Cardiac muscle cell (in vitro differentiated cells and primary cell): ENCODE data around the gene CYBA. TPM values are rescaled to one million over a fixed set of nuclear protein-coding genes. Genes with fewer than 3 reads are reported as not detected.

Experiments
- DNase-seq, 2 donors: peaks; one replicate each; pipeline versions ENCODE4 v3.0.0 to v3.0.0-alpha.2; 2010 to 2017; ENCODE audit warnings: low read depth in 1 of 2, low spot score in 1 of 2
- H3K27ac ChIP-seq: fragments of 200-600 bp; sonication (generic); 2 replicates; pipeline ENCODE4 v1.5.1; 2016
- H3K27me3 ChIP-seq: fragments of 200-600 bp; sonication (generic); 2 replicates; pipeline ENCODE4 v1.6.0; 2016; ENCODE audit warnings: control low read depth
- H3K36me3 ChIP-seq: fragments of 200-600 bp; sonication (generic); 2 replicates; pipeline ENCODE4 v1.5.1; 2016; ENCODE audit warnings: control low read depth
- H3K4me1 ChIP-seq: fragments of 200-600 bp; sonication (generic); 2 replicates; pipeline ENCODE4 v1.8.1; 2017; ENCODE audit warnings: low read depth, mild to moderate bottlenecking, mixed run types
- H3K4me3 ChIP-seq: fragments of 200-600 bp; sonication (generic); 2 replicates; pipeline ENCODE4 v1.5.1; 2016; ENCODE audit warnings: mild to moderate bottlenecking
- H3K9me3 ChIP-seq: fragments of 200-600 bp; sonication (generic); 2 replicates; pipeline ENCODE4 v1.5.1; 2017; ENCODE audit warnings: low read depth, mild to moderate bottlenecking, control low read depth
- polyA plus RNA-seq: library from polyadenylated mRNA; unstranded; fragments of >200 nt; fragmentation: Nextera tagmentation; extraction: Ambion mirVana; gene quantifications from 2 replicates; pipeline ENCODE4 v1.2.1, GENCODE V29; 2016
- total RNA-seq: library from RNA; depleted of rRNA; stranded (reverse); fragments of >200 nt; gene quantifications from 2 replicates; pipeline ENCODE4 v1.2.3, GENCODE V29; 2016
- TF ChIP-seq, protein P1 (sequence below): IDR thresholded peaks from 2 replicates; pipeline ENCODE4 v1.5.1; 2012; ENCODE audit warnings: low read depth, mild to moderate bottlenecking, low read length

The CYBA gene
- total and polyA plus RNA-seq, 2 experiments from 2014 or later: 174 to 233 TPM

DNA sequence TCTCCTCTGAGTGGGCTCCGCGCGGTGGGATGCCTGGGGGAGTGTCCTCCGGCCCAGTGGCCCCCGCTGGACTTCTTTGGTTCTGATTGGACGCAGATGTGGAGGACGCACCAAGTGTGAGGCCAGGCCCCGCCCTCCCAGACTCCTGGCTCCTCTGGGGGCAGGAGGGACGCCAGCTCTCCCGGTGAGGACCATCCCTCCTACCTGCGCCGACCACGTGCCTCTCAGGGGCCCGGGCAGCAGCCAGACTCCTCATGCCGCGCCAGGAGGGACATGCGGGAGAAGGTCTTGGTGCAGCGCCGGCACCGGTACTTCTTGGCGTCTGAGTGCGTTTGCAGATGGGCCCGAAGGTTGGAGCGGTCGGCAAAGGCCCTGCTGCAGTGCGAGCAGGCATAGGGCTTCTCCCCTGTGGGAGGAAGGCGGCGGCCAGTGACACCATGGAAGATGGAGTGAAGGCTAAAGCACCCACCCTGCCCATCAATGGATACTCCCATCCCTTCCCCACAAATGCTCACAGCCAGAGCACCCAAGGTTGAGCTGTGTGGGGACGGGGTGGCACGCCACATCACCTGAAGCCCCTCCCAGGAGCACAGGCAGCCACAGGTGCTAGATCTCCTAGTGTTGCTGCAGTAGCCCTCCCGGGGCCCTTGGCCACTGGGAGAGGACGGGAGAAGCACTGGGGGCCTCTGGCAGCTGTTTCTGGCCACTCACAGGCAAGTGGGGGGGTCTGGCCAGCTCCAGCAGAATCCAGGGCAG, 27.5 kb upstream of the CYBA start:
- Histone ChIP-seq H3K27ac (no peak overlapping the region), H3K27me3 (no peaks in the 10 kb centered on the region), H3K36me3 (no peaks in the 10 kb centered on the region), H3K4me3 (no peak overlapping the region), H3K4me1 (peaks cover 11% of the 10 kb centered on the region), H3K9me3 (no peaks in the 10 kb centered on the region)
- no peak for DNase-seq
- TF ChIP-seq, protein P1, sequence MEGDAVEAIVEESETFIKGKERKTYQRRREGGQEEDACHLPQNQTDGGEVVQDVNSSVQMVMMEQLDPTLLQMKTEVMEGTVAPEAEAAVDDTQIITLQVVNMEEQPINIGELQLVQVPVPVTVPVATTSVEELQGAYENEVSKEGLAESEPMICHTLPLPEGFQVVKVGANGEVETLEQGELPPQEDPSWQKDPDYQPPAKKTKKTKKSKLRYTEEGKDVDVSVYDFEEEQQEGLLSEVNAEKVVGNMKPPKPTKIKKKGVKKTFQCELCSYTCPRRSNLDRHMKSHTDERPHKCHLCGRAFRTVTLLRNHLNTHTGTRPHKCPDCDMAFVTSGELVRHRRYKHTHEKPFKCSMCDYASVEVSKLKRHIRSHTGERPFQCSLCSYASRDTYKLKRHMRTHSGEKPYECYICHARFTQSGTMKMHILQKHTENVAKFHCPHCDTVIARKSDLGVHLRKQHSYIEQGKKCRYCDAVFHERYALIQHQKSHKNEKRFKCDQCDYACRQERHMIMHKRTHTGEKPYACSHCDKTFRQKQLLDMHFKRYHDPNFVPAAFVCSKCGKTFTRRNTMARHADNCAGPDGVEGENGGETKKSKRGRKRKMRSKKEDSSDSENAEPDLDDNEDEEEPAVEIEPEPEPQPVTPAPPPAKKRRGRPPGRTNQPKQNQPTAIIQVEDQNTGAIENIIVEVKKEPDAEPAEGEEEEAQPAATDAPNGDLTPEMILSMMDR: no peak

DNA sequence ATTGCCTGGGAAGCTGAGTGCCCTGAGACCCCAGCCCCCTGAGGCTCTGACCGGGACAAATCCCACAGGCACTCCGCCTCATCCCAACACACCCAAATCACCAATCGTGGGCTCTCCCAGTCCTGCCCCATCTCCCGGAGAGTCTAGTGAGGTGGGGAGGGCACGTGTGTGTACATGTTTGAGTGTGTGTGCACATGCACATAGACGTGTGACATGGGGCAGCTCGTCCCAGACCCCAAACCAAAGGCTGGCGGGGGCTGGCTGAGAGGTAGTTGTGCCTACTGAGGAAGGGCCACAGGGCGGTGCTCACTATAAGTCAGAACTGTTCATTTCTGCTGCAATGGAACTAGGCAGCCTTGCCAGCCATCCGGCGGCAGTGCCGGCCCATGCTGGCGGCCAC, 26.9 kb upstream of the CYBA start:
- no peaks in the 10 kb centered on the region for H3K36me3 ChIP-seq
- H3K27me3 ChIP-seq: no peaks in the 10 kb centered on the region
- TF ChIP-seq, protein P1: no peak
- DNase-seq: no peak
- no peaks in the 10 kb centered on the region for H3K9me3 ChIP-seq
- H3K4me3 ChIP-seq: no peak overlapping the region
- H3K27ac ChIP-seq: no peak overlapping the region
- peaks cover 14% of the 10 kb centered on the region for H3K4me1 ChIP-seq

DNA sequence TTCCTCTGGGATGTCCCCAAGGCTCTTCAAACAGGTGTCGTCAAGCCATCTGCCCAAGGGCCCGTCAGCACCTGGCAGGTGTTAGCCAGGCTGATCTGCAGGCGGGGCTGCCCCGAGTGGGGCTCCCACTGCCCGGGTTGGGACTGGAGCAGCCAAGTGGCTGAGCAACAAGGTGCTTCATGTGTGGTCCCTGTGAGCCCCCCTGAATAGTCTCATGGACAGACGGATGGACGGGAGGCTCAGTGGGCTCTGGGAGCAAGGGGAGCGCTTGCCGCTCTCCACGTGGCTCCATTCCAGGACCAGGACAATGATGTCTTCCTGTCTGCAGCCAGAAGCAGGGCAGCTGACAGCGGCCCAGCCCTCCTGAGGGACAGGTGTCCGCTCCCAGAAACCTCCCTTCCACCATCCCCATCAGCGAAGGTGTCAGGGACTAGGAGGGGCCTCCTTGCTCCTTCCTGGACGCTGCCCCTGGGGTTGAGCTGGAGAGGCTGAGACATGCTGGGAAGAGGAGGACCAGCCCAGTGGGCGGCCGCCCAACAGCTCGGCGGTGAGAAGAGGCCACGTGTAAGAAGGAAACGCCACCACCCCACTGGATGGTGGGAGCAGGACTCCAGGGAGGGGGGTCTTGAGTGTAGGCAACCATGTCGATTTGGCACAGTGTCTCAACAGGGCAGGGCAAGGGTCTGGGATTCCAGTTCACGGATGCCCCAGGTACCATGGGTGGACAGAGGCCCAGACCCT, 25.8 kb upstream of the CYBA start:
- H3K4me1 ChIP-seq: peaks cover 14% of the 10 kb centered on the region

DNA sequence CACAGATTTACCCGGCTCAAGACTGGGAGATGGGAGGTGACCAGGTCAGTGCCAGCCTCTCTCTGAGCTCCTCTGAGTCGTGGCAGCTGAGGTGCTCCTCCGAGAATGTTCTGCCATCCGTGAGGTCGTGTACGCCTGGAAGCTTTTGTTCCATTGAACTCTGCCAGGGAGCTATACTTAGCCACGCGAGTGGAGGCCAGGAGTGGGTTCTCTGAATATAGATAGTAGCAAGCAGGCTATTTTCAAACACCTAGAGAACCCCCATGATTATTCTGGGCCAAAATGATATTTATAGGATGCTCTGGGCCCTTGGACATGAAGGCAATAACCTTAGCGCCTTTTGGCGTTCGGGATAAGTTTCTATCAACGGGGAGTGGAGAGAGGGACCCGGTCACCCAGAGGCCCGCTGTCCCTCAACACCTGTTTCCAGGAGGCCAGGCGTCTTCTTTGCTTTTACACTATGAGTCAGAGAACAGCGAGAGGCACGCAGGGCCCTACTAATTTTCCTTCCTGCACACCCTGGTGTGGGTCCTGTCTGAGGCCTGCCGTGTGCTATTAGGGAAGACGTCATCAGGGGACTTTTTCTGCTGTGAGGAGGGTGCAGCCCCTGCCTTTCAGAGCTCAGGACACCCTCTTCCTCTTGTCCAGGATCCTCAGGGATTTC, 23.0 kb upstream of the CYBA start:
- Histone ChIP-seq H3K27ac (peak overlapping the region; percentile 67), H3K36me3 (no peaks in the 10 kb centered on the region), H3K9me3 (no peaks in the 10 kb centered on the region), H3K27me3 (no peaks in the 10 kb centered on the region), H3K4me3 (no peak overlapping the region), H3K4me1 (peaks cover 14% of the 10 kb centered on the region)
- peak in 1 of 2 donors; percentile 44 for DNase-seq
- TF ChIP-seq, protein P1: no peak

More for the DNA sequence above, 25.8 kb upstream of the CYBA start:
- DNase-seq: no peak
- H3K4me3 ChIP-seq: no peak overlapping the region
- TF ChIP-seq, protein P1: no peak
- H3K36me3 ChIP-seq: no peaks in the 10 kb centered on the region
- no peaks in the 10 kb centered on the region for H3K9me3 ChIP-seq
- no peak overlapping the region for H3K27ac ChIP-seq
- no peaks in the 10 kb centered on the region for H3K27me3 ChIP-seq

DNA sequence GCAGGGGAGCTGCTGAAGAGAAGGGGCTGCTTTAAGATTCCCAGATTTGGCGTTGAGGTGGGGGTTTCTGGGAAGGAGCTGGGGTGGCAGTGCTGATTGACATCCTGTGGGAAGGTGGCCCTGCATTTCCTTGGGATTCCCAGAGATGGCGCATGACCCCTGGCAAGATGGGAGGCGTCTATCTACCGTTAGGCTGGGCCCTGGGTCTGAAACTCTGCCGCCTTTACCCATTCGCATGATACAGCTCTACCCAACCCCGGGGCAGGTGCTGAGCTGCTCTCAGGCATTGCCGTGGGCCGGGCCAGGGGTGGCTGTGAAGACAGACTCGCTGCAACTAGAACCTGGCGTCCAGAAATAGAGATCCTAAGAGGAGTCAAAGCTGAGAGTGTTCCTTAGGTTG, 21.9 kb upstream of the CYBA start:
- Histone ChIP-seq H3K27ac (no peak overlapping the region), H3K9me3 (no peaks in the 10 kb centered on the region), H3K4me3 (no peak overlapping the region), H3K36me3 (no peaks in the 10 kb centered on the region), H3K27me3 (no peaks in the 10 kb centered on the region), H3K4me1 (peaks cover 14% of the 10 kb centered on the region)
- TF ChIP-seq, protein P1: peak; percentile 34
- DNase-seq: peak in 1 of 2 donors; percentile 48
